Epithelial cell of esophagus (primary cell): ENCODE data around the gene C17orf100.

ENCODE experiments used
- DNase-seq: peaks from one replicate; pipeline ENCODE4 v3.0.0; 2010; ENCODE audit warnings: low read depth
- H3K4me3 ChIP-seq: 2 replicates; pipeline ENCODE4 v1.5.1; 2011; ENCODE audit warnings: mild to moderate bottlenecking, low read length, control low read depth
- CTCF ChIP-seq: IDR thresholded peaks from 2 replicates; pipeline ENCODE4 v1.5.1; 2011; ENCODE audit warnings: low read depth, mild to moderate bottlenecking, low read length, control low read depth, inconsistent platforms; ENCODE audit not compliant: insufficient read depth; ENCODE audit errors: missing control alignments

C17orf100 gene

GRCh38 chr17:6702567-6703215 lies 51.1 kb downstream of the C17orf100 start:
- TF ChIP-seq CTCF = no peak
- no peak overlapping the region for H3K4me3 ChIP-seq
- DNase-seq = no peak
